GM19438 (cell line): ENCODE data around the gene PLEKHH3.
"Not testable (repeated sequence)": the region's sequence is repeated elsewhere in the genome, so short reads cannot be mapped to it uniquely, and the experiment has no call there.

Experiments
- ATAC-seq: cut with Tn5 transposase; IDR thresholded peaks from one replicate; pipeline ENCODE4 v1.9.1; 2021; ENCODE audit warnings: low read depth; ENCODE audit not compliant: unreplicated experiment

PLEKHH3 gene

GRCh38 chr17:42647778-42648177 is 29.0 kb downstream of the PLEKHH3 start:
- no peak for ATAC-seq

DNA sequence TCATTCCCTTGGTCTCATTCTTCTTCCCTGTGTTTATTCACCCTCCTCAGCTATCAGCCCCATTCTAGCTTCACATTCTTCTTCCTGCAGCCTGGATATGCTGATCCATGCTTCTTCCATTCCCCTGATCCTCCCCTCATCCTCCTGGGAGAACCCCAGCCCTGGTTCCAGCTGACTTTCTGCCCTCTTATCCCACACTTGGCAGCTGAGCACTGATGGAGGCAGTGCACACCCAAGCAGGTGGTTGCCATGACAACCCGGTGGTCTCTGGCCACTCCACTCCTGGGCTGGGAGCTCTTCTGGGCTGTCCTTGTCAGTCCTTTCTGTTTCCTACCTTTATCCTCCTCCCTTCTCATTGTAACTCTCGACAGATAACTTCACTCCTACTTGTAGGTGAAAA is 34.5 kb downstream of the PLEKHH3 start:
- ATAC-seq: no peak

DNA sequence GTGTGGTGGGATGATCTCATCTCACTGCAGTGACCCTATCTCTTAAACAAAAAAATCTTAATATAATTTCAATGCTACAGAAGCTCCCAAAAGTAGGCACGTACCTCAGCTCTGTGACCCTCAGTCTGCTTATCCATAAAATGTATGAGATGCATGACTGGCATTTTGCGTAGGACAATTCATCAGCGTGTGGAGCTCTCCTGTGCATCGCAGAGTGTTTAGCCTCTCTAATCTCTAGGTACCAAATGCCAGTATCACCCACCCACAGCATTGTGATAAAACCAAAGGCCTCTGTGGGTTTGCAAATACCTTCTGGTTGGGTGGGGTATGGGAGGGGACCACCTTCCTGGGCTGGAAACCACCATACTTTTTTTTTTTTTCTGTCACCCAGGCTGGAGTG is 36.7 kb downstream of the PLEKHH3 start:
- ATAC-seq: no peak

- ATAC-seq: no peak
These were observed 37.2 kb downstream of the PLEKHH3 start for GRCh38 chr17:42639525-42640113.

DNA sequence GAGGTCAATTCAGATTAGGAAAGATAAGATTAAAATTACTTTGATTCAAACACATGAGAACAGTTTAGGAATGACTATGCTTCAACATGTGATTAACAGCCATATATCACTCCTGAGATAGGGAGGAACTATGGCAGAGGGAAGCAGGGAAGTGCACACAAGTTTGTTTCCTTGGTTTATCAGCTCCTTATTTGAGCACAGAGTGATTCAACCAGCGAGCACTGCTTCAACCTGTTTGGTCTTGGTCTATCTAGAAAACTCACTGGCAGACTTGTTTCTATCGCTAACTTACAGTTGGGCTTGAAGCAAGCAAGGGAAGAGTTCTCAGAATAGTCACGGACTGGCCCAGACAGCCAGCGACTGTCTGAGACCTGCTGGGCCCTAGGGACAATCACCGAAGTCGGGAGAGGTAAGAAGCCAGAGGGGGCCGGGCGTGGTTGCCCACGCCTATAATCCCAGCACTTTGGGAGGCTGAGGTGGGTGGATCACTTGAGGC is 43.8 kb downstream of the PLEKHH3 start:
- ATAC-seq: no peak

GRCh38 chr17:42629411-42630009 is 47.3 kb downstream of the PLEKHH3 start:
- no peak for ATAC-seq

- not testable (repeated sequence) for ATAC-seq
These were observed 49.6 kb downstream of the PLEKHH3 start for GRCh38 chr17:42627032-42627764.

DNA sequence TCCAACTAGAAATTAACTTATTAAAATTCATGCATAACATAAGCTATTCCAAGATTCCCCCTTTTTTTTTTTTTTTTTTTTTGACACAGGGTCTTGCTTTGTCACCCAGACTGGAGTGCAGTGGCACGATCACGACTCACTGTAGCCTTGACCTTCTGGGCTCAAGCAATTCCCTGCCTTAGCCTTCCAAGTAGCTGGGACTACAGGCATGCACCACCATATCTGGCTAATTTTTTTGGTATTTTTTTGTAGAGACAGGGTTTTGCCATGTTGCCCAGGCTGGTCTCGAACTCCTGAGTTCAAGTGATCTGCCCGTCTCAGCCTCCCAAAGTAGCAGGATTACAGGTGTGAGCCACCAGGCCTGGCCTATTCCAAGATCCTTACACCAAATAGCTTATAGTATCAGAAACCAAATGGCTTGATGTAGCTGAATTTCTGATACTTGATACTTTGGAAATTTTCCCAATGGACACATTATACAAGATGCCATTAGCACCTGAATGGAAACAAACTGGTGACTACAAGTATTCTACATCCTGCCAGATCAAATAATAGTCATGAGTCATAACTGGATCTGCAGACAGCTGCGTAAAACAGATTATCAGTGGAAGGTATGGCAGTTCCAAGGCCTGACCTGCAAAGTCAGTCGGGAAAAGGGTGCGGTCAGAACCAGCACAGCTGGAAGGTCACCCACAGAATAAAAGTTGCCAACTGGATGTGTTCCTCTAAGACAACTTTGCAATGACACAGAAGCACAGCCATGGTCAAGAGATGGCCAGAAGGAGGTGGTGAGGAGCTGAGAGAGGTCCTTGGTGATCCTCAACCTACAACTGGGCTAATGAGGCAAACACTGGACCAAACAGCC is 52.8 kb downstream of the PLEKHH3 start:
- ATAC-seq: no peak

GRCh38 chr17:42623271-42623670 is 53.5 kb downstream of the PLEKHH3 start:
- ATAC-seq: no peak

DNA sequence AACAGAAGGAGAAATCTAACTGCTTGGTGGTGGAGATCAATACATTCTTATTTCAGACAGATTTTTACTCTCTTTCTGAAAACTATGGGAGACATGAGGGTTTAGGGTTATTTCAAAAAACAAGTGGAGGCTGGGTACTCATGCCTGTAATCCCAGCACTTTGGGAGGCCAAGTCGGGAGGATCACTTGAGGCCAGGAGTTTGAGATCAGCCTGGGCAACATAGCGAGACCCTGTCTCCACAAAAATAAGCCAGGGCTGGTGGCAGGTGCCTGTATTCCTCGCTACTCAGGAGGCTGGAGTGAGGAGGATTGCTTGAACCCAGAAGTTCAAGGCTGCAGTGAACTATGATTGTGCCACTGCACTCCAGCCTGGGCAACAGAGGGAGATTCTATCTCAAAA is 54.8 kb downstream of the PLEKHH3 start:
- not testable (repeated sequence) for ATAC-seq

- ATAC-seq: peak; percentile 80
These were observed 58.2 kb downstream of the PLEKHH3 start for GRCh38 chr17:42618442-42619150.

DNA sequence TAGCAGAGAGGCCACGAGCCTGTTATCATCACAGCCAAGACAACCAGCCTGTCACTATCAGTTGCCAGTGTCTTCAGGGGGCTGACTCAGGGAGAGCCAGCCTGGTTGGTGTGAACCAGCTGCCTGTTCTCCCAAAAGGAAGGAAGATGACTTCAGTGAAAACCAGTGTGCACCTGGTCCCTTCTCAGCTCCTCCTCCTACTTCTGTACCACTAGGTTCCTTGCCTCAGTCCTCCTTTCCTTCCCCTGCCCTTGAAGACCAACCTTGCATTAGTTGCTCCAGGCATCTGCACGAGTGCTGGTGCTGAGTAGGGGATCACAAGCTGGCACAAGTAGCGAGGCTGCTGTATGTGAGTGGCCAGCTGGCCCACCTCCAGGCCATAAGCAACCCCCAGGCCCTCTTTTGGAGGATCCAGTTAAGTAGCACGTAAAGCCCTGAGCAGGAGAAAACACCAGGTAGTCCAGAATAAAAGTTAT is 58.8 kb downstream of the PLEKHH3 start:
- no peak for ATAC-seq
